ENCODE data around the gene CDK11A.
"Not testable (repeated sequence)": the region's sequence is repeated elsewhere in the genome, so short reads cannot be mapped to it uniquely, and the experiment has no call there.

Gene CDK11A

DNA sequence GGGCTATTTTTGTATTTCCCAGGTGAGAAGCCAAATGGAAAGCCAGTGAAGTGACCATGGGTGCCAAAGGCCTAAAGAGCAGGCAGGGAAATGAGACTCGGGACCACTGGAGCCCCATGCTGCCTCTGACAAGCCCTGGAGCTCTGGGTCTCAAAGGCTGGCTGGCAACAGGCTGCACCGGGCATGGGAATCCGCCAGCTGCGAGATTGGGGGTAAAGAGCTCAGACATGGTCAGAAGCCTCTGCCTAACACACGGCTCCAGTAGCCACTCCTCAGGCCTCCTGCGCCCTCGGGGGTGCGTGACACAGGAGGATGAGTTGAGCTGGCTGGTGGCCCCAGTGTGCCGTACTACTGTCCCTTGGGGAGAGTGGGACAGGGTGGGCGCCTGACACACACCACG, 59.8 kb downstream of the CDK11A start:
- DNase-seq (ENCODE audit: low read depth in 2 of 3, low spot score in 1 of 3): not testable (repeated sequence)

DNA sequence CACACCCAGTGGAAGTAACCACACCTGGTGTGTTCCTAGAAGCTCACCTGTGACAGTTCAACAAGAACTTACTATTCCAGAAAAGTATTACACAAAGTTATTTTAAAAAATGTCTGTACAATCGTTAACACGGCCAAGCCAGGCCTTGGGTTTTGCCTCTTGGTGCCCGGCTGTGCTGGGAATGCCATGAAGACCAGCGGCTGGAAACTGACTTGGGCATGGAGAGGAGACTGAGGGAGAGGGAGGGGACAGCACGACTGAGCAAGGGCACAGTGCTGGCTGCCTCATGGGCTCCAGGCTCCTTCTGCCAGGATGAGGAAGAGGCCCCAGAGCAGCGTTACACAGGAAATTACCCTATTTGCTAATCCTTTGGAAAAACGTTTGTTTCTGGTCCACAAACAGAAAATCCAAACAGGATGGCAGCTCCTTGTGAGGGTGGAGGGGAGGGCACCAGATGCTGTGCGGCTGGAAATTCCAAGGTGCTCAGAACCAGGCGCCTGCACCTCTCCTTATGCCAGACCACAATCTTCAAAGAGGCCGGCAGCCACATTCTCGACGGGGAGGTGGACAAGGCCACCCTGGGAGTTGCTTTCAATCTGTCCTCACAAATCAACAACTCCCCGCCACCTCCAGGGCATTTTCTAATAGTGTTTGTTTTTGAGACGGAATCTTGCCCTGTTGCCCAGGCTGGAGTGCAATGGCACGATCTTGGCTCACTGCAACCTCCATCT, 61.2 kb downstream of the CDK11A start:
- not testable (repeated sequence) for DNase-seq (ENCODE audit: low read depth in 2 of 3, low spot score in 1 of 3)

DNA sequence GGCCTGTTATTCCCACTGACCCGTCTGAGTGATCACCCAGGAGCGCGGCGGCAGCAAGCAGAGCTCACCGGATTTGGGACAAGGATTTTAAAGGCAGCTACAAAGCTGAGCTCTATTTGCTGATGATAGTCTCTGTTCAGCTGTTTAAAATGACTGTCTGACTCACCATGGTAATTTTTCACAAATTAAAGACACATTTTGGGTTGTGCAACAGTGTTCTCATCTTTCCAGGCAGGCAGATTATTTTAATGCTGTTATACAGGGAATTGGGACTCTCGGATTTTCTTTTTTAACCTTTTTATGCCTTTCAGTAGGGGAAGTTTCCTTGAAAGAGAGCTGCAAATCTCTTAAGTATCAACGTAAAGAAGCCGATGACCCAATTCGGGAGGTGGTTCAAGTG, 61.8 kb downstream of the CDK11A start:
- not testable (repeated sequence) for DNase-seq (ENCODE audit: low read depth in 2 of 3, low spot score in 1 of 3)

DNA sequence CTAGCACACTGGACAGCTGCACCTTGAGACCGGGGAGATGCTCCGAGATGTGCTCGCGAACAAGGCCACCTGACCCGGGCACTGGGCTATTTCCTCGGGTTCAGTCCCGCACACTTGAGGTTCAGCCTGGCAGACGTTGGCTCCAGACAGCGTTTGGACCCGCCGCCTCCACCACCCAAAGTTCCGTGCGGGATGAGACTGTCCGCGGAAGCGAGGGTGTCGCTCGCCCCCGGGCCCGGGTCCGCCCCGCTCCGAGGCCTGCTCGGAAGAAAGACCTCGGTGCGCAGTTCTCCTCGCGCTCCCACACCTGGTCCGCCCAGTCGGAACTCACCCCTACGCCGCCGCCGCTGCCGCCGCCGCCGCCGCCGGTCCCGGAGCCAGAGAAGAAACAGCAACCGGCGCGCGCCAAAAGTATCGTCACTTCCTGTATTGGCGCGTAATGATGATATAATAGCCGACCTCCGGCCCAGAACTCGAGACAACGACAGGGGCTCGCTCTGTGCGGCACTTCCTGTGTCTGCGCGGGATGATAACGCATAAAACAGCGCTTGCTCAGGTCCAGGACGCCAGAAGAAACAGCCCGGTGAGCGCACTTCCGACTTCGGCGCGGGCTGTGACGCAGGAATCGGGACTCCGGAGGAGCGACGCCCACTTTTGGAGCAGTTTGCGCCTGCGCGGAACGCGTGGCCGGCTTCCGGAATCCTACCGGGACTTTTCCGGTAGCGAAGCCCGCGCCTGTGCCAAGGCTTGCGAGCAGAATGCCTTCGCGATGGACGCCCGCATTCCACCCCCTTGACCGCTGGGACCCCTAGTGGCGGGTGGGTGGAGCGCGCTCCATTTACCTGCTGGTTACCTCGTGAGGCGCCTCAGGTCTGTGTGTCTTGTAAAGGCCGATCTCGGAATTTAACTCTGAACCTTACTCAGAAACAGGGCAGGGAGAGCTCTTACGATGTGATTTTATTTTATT, 65.3 kb downstream of the CDK11A start, which contains the start of gene CDK11B:
TSS of gene CDK11B (minus strand) at position 422 of the 967 bp plus-strand sequence. CDS start 1,519 bp downstream, outside the sequence.
- DNase-seq (ENCODE audit: low read depth in 2 of 3, low spot score in 1 of 3): peak; percentile 89 to 99 (median 99)
